GM12878 (cell line): ENCODE measurements around the gene TMIGD2. TPM values are rescaled to one million over a fixed set of nuclear protein-coding genes. Genes with fewer than 3 reads are reported as not detected.

Source experiments
- ATAC-seq: fragments of 200-7000 bp; cut with Tn5 transposase; 3 replicates; pipeline ENCODE4 v1.9.1; 2020; ENCODE audit warnings: mild to moderate bottlenecking, moderate library complexity
- BruUV-seq: library from RNA; stranded (reverse); fragments of 400-500 nt; replicated peaks from 2 replicates; lab custom pipeline; 2021; lab: Mats Ljungman, UMichigan
- CTCF ChIA-PET: fragments of 300-600 bp; sonication (Branson Sonifier 250); formaldehyde crosslinking; extraction: SDS; loops from one replicate; lab custom pipeline; 2021; ENCODE audit warnings: inconsistent platforms; lab: Yijun Ruan, JAX
- POLR2A ChIA-PET: fragments of 350-600 bp; formaldehyde crosslinking; extraction: SDS; loops from one replicate; lab custom pipeline; 2021; ENCODE audit warnings: inconsistent platforms; lab: Charles Lee
- RAD21 ChIA-PET: fragments of 300-600 bp; sonication (Branson Sonifier 250); formaldehyde crosslinking; loops from one replicate; lab custom pipeline; 2023; ENCODE audit warnings: antibody characterized with exemption; ENCODE audit not compliant: unreplicated experiment; lab: Charles Lee
- SMC1A ChIA-PET: fragments of 300-600 bp; sonication (Branson Sonifier 250); formaldehyde crosslinking; loops from one replicate; lab custom pipeline; 2023; ENCODE audit not compliant: unreplicated experiment, uncharacterized antibody; lab: Charles Lee
- DNase-seq: peaks from one replicate; pipeline ENCODE4 v3.0.0-alpha.2; 2011; ENCODE audit warnings: low read depth, low spot score
- FAIRE-seq: peaks from 3 replicates; lab custom pipeline; 2011; peaks lifted over from hg19 to GRCh38; lab: Jason Lieb, UNC
- H2AFZ ChIP-seq: 2 replicates; pipeline ENCODE4 v1.6.0; 2011; ENCODE audit warnings: low read depth, low read length, control low read depth; ENCODE audit not compliant: control insufficient read depth
- H3K27ac ChIP-seq: 2 replicates; pipeline ENCODE4 v1.5.1; 2011; ENCODE audit warnings: control low read depth; ENCODE audit not compliant: control insufficient read depth, insufficient read depth
- H3K27me3 ChIP-seq, 2 experiments: replicated peaks in 1 of 2; 2 replicates each; pipeline versions ENCODE4 v1.6.0 to v1.6.1; 2011; ENCODE audit warnings: low read length in 1 of 2; ENCODE audit not compliant: control insufficient read depth in 2 of 2, insufficient read depth in 2 of 2
- H3K36me3 ChIP-seq, 2 experiments: 2 replicates each; pipeline ENCODE4 v1.5.1; 2011; ENCODE audit warnings: low read length in 1 of 2; ENCODE audit not compliant: control insufficient read depth in 2 of 2, insufficient read depth in 2 of 2
- H3K4me1 ChIP-seq: 2 replicates; pipeline ENCODE4 v1.6.1; 2011; ENCODE audit warnings: mild to moderate bottlenecking, low read length, moderate library complexity, mixed read lengths; ENCODE audit not compliant: control insufficient read depth, insufficient read depth
- H3K4me2 ChIP-seq: 2 replicates; pipeline ENCODE4 v1.6.0; 2011; ENCODE audit warnings: control low read depth; ENCODE audit not compliant: control insufficient read depth, insufficient read depth
- H3K4me3 ChIP-seq: fragments of 200-600 bp; sonication (generic); 2 replicates; pipeline ENCODE4 v1.5.1; 2016
- H3K79me2 ChIP-seq: 2 replicates; pipeline ENCODE4 v1.6.0; 2011; ENCODE audit warnings: low read length; ENCODE audit not compliant: control insufficient read depth, insufficient read depth
- H3K9ac ChIP-seq: 2 replicates; pipeline ENCODE4 v1.8.0; 2011; ENCODE audit warnings: low read length, control low read depth, mixed read lengths; ENCODE audit not compliant: control insufficient read depth, insufficient read depth
- H3K9me3 ChIP-seq: replicated peaks from 3 replicates; pipeline ENCODE4 v1.5.1; 2011; ENCODE audit warnings: mild to moderate bottlenecking, low read length; ENCODE audit not compliant: control insufficient read depth, insufficient read depth
- H4K20me1 ChIP-seq: 2 replicates; pipeline ENCODE4 v1.6.0; 2011; ENCODE audit not compliant: control insufficient read depth, insufficient read depth
- CHD1 ChIP-seq: IDR thresholded peaks from 2 replicates; pipeline ENCODE4 v1.6.1; 2012; ENCODE audit warnings: low read depth, low read length, improper control_type of control experiment
- HDAC2 ChIP-seq: fragments of 200-600 bp; sonication (generic); IDR thresholded peaks from 2 replicates; pipeline ENCODE4 v1.6.1; 2017
- LARP7 ChIP-seq: fragments of 450-650 bp; IDR thresholded peaks from 2 replicates; pipeline ENCODE4 v1.6.1; 2017; ENCODE audit warnings: mild to moderate bottlenecking
- NR2C2 ChIP-seq: IDR thresholded peaks from 2 replicates; pipeline ENCODE4 v1.6.1; 2011; ENCODE audit warnings: borderline replicate concordance, low read depth; ENCODE audit not compliant: control insufficient read depth, insufficient read length
- RCOR1 ChIP-seq: conservative IDR thresholded peaks from 2 replicates; pipeline ENCODE4 v1.6.1; 2012; ENCODE audit warnings: low read depth, low read length, improper control_type of control experiment
- RFX5 ChIP-seq: IDR thresholded peaks from 2 replicates; pipeline ENCODE4 v1.6.1; 2011; ENCODE audit warnings: low read depth, low read length, improper control_type of control experiment
- RUNX3 ChIP-seq: IDR thresholded peaks from 2 replicates; pipeline ENCODE4 v1.6.1; 2012; ENCODE audit warnings: low read length, inconsistent platforms
- SREBF1 ChIP-seq: IDR thresholded peaks from 2 replicates; pipeline ENCODE4 v1.6.1; 2012; ENCODE audit warnings: mild to moderate bottlenecking, low read length
- TCF7 ChIP-seq: IDR thresholded peaks from 2 replicates; pipeline ENCODE4 v1.6.1; 2014; ENCODE audit warnings: antibody characterized with exemption, borderline replicate concordance
- ZNF274 ChIP-seq: IDR thresholded peaks from one replicate; pipeline ENCODE4 v1.8.0; 2011; ENCODE audit not compliant: insufficient read length, insufficient read depth
- WGBS: methylation state at CpG from one replicate; pipeline ENCODE4 v1.1.6; 2016; ENCODE audit warnings: low lambda C conversion rate; ENCODE audit not compliant: insufficient replicate concordance, insufficient coverage; ENCODE audit errors: missing lambda C conversion rate; 5-methylcytosine and 5-hydroxymethylcytosine counted together
- in situ Hi-C: fragments of 300-500 bp; cut with MboI; formaldehyde crosslinking; loops from 9 replicates; pipeline ENCODE4 v1.14.3; 2018; ENCODE audit warnings: mixed read lengths
- intact Hi-C: fragments of 100-400 bp; cut with micrococcal nuclease; formaldehyde crosslinking; loops from one replicate; pipeline ENCODE4 v1.14.2; 2022; ENCODE audit not compliant: unreplicated experiment
- polyA plus RNA-seq, 11 experiments: library from polyadenylated mRNA; depleted of rRNA in 4 of 11; unstranded in 6 of 11; stranded (reverse) in 5 of 11; fragments of >200 nt; fragmentation: Nextera tagmentation in 4 of 11; fragmentation: Illumina TruSeq in 1 of 11; extraction: Ambion mirVana in 4 of 11; extraction: Trizol in 1 of 11; gene quantifications; 1 replicate in 1 of 11; 2 replicates in 10 of 11; pipeline versions ENCODE4 v1.2.1 to v1.2.3, GENCODE V29; 2011 to 2016; ENCODE audit warnings: inconsistent platforms in 2 of 11, missing spikeins in 2 of 11, low read depth in 1 of 11
- total RNA-seq, 4 experiments: library from RNA; depleted of rRNA in 3 of 4; stranded (reverse); fragments of >200 nt in 3 of 4; fragmentation: Illumina TruSeq in 1 of 4; extraction: Trizol in 1 of 4; gene quantifications; 2 replicates each; pipeline versions ENCODE4 v1.2.1 to v1.2.3, GENCODE V29; 2013 to 2021
- TF ChIP-seq, protein P1 (sequence below): fragments of 450-650 bp; IDR thresholded peaks from 2 replicates; pipeline ENCODE4 v1.6.1; 2016; ENCODE audit warnings: mild to moderate bottlenecking
- TF ChIP-seq, protein P2 (sequence below): fragments of 450-650 bp; IDR thresholded peaks from 2 replicates; pipeline ENCODE4 v1.6.1; 2017; ENCODE audit warnings: low read depth, mild to moderate bottlenecking, moderate library complexity

The TMIGD2 gene
- total and polyA plus RNA-seq, 10 of the 15 experiments (the other 5 are each of a cell fraction or from before 2014, with no cell fraction given), result 0.09 to 0.40 (median 0.14) TPM; not detected in 5

DNA sequence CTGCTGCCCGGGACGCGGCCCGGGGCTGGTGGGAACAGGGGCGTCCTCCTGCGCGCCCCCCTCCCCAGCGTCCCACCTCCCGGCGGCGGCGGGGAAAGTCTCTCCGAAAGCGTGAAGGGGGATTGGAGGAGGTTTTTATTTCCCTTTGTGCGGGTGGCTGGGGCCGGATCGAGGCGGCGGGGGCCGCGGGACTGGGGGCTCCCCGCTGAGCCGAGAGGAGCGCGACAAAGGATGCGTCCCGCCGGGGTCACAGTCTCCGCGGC lies 23.0 kb downstream of the TMIGD2 start:
- H3K9me3 ChIP-seq, result no peaks in the 10 kb centered on the region
- in situ Hi-C loops (no loop called here), intact Hi-C loops (no loop called here)
- FAIRE-seq (no peak), DNase-seq (no peak), ATAC-seq (no peak)
- no peak overlapping the region for H3K9ac ChIP-seq
- no peaks in the 10 kb centered on the region for H3K36me3 ChIP-seq
- CTCF ChIA-PET, result no interaction called here
- RAD21 ChIA-PET, result no interaction called here
- BruUV-seq, result no TSS peak
- no peak overlapping the region for H3K27ac ChIP-seq
- no peak overlapping the region for H3K4me2 ChIP-seq
- H3K79me2 ChIP-seq, result no peaks in the 10 kb centered on the region
- H3K27me3 ChIP-seq, result no peaks in the 10 kb centered on the region; a peak in 2 of 4 replicates
- SMC1A ChIA-PET, result no interaction called here
- 20% methylated on average over 16 of the region's 30 CpGs for WGBS
- H3K4me3 ChIP-seq, result no peak overlapping the region
- TF ChIP-seq LARP7 (no peak), ZNF274 (no peak)
- TF ChIP-seq, protein P1, sequence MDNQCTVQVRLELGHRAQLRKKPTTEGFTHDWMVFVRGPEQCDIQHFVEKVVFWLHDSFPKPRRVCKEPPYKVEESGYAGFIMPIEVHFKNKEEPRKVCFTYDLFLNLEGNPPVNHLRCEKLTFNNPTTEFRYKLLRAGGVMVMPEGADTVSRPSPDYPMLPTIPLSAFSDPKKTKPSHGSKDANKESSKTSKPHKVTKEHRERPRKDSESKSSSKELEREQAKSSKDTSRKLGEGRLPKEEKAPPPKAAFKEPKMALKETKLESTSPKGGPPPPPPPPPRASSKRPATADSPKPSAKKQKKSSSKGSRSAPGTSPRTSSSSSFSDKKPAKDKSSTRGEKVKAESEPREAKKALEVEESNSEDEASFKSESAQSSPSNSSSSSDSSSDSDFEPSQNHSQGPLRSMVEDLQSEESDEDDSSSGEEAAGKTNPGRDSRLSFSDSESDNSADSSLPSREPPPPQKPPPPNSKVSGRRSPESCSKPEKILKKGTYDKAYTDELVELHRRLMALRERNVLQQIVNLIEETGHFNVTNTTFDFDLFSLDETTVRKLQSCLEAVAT, result no peak
- POLR2A ChIA-PET, result no interaction called here
- H3K4me1 ChIP-seq, result no peaks in the 10 kb centered on the region
- H4K20me1 ChIP-seq, result no peaks in the 10 kb centered on the region
- no peak overlapping the region for H2AFZ ChIP-seq

DNA sequence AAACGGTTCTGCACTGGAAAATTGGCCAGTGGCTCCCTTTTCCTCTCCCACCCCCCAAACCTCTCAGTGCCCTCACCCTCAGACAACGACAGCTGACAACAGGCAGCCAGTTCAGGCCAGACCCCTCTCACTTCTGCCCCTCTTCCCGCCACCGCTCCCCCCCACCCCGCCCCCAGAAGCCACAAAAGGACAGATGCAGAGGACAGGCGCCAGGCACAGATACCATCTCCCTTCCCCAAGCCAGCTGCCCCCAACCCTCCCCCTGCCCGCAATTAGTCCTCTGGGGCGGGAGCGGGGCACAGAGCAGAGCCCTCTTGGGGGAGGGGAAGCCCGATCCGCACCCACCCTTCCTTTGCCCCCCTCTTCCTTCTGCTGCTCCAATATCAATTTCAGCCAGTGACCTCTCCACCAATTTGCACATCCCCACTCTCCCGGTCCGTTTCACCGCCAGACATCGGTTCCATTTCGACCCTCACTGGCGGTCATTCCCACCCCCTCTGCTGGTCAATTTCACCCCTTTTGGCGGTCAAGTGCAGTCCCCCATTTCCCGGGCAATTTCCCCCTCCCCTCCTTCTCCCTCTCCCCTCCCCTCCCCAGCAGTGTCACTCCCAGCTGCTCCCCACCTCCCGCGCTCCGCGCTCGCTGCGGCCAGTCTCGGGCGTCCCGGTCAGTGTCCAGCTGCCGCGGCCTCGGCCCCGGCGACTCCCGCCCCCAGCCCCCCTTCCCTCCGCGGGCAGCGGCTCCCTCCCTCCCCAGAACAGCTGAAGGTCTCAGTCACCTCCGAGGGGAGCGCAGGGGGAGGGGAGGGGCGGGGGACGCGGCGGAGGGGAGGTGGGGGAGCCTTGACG lies 23.5 kb downstream of the TMIGD2 start, which contains the start of gene SHD:
Gene SHD (plus strand): TSS at position 848 of the 848 bp plus-strand sequence. CDS start 798 bp downstream, outside the sequence.
- ChIA-PET RAD21 (no interaction called here), SMC1A (no interaction called here), POLR2A (no interaction called here), CTCF (interaction anchor here (4.1 kb wide), 1 partner anchor 11 kb away, joined by 18 read pairs; no protein-coding TSS in a partner anchor)
- intact Hi-C loops, result no loop called here
- Histone ChIP-seq H3K9ac (no peak within 1 kb of the TSS), H3K27me3 (no peaks in the 10 kb centered on the region; a peak in 2 of 4 replicates), H4K20me1 (no peaks in the 10 kb centered on the region), H2AFZ (no peak within 1 kb of the TSS), H3K9me3 (no peaks in the 10 kb centered on the region), H3K4me3 (no peak within 1 kb of the TSS), H3K79me2 (no peaks in the 10 kb centered on the region), H3K4me1 (no peaks in the 10 kb centered on the region), H3K36me3 (no peaks in the 10 kb centered on the region), H3K4me2 (no peak within 1 kb of the TSS), H3K27ac (no peak within 1 kb of the TSS)
- in situ Hi-C loops, result no loop called here
- no peak for ATAC-seq
- WGBS, result 8% methylated on average over 21 of the region's 44 CpGs
- no peak for DNase-seq
- no TSS peak for BruUV-seq
- FAIRE-seq, result no peak
- TF ChIP-seq HDAC2, result no peak
- TF ChIP-seq NR2C2, result no peak
- no peak for TF ChIP-seq TCF7
- TF ChIP-seq RCOR1, result no peak
- TF ChIP-seq RFX5, result no peak
- TF ChIP-seq, protein P2, sequence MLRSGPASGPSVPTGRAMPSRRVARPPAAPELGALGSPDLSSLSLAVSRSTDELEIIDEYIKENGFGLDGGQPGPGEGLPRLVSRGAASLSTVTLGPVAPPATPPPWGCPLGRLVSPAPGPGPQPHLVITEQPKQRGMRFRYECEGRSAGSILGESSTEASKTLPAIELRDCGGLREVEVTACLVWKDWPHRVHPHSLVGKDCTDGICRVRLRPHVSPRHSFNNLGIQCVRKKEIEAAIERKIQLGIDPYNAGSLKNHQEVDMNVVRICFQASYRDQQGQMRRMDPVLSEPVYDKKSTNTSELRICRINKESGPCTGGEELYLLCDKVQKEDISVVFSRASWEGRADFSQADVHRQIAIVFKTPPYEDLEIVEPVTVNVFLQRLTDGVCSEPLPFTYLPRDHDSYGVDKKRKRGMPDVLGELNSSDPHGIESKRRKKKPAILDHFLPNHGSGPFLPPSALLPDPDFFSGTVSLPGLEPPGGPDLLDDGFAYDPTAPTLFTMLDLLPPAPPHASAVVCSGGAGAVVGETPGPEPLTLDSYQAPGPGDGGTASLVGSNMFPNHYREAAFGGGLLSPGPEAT, result no peak
- TF ChIP-seq LARP7, result no peak
- TF ChIP-seq RUNX3, result no peak
- no peak for TF ChIP-seq CHD1
- TF ChIP-seq SREBF1, result no peak
